Measurements from ENCODE around the gene SFSWAP. TPM values are rescaled to one million over a fixed set of nuclear protein-coding genes. Genes with fewer than 3 reads are reported as not detected.
"Not testable (repeated sequence)": the region's sequence is repeated elsewhere in the genome, so short reads cannot be mapped to it uniquely, and the experiment has no call there.

Gene SFSWAP
- total and polyA plus RNA-seq, 10 donors, result 19.5 to 74.4 (median 58.8) TPM

DNA sequence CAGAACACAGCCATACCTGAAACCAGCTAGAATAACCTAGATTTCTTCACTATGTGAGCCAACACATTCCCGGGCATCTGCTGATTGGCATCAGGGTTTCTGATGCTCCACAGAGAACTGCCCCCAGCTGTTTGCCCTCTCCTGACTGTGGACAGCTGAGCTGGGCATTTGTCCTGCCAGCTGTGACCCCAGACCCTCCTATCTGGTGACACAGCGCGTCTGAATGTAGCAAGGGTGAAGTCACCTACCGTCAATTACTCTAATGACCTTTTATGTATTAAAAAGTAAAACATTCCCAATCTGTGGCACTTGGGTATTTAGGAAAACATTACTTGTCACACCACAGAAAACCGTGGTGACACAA, 29.7 kb upstream of the SFSWAP start:
- intact Hi-C loops (cut with DNase I; ENCODE audit: low total_unique reads), result no loop called here
- 78 to 88% (median 83%) methylated on average over 5 of the region's 5 CpGs for whole genome bisulfite sequencing, 5 donors
- Histone ChIP-seq H3K4me3 (no peak overlapping the region), H3K4me1 (peaks cover 0 to 15% (median 0%) of the 10 kb centered on the region in 6 donors), H3K27ac (no peak overlapping the region), H3K27me3 (replicated peaks in 1 of 7) (peaks cover 0 to 24% (median 0%) of the 10 kb centered on the region in 7 donors), H3K9me3 (no peaks in the 10 kb centered on the region), H3K36me3 (no peaks in the 10 kb centered on the region)
- TF ChIP-seq, protein P1, sequence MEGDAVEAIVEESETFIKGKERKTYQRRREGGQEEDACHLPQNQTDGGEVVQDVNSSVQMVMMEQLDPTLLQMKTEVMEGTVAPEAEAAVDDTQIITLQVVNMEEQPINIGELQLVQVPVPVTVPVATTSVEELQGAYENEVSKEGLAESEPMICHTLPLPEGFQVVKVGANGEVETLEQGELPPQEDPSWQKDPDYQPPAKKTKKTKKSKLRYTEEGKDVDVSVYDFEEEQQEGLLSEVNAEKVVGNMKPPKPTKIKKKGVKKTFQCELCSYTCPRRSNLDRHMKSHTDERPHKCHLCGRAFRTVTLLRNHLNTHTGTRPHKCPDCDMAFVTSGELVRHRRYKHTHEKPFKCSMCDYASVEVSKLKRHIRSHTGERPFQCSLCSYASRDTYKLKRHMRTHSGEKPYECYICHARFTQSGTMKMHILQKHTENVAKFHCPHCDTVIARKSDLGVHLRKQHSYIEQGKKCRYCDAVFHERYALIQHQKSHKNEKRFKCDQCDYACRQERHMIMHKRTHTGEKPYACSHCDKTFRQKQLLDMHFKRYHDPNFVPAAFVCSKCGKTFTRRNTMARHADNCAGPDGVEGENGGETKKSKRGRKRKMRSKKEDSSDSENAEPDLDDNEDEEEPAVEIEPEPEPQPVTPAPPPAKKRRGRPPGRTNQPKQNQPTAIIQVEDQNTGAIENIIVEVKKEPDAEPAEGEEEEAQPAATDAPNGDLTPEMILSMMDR (IDR thresholded peaks at IDR 0.05 in 8 of 11, conservative IDR thresholded peaks at IDR 0.05 in 3 of 11), result no peak
- TF ChIP-seq POLR2A (IDR thresholded peaks at IDR 0.05) (no peak), POLR2AphosphoS5 (IDR thresholded peaks at IDR 0.05) (no peak)
- DNase-seq, result peak; percentile 44

DNA sequence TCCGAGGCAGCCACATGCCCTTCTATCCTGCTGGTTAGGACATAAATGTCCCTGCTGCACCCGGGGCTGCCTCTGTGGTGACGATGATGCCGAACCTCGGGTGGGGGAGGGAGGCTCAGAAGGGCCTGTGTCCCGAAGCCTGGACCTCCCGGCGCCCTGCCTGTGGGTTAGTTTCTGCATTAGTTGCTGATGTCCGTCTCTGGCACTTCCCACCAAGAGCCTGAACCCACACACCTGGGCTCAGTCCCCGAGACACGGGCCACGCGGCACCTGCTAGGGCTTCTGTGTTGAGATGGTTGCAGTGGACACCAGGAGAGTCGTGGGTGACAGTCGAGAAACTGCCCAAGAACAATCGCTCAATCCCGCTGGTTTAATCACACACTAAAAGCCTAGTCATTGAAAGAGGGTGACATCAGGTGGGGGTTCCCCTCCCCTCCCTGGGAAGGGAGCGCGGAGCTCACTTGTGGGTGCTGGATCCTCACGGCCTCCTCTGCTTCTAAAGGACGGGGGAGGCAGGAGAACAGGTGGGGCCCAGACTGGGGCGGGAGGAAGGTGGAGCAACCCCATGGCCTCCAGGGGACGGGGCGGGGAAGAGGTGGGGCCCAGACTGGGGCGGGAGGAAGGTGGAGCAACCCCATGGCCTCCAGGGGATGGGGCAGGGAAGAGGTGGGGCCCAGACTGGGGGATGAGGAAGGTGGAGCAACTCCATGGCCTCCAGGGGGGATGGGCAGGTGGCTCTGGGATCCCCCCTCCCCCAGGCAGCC, 29.0 kb upstream of the SFSWAP start:
- peak; percentile 92 for DNase-seq

GRCh38 chr12:131682510-131682895, 28.4 kb upstream of the SFSWAP start:
- peak; percentile 74 for DNase-seq
- Histone ChIP-seq H3K4me3 (peak overlapping the region in 1 of 8 donors; percentile 51), H3K36me3 (no peaks in the 10 kb centered on the region), H3K27ac (peak overlapping the region in 2 of 8 donors; percentile 42 to 50), H3K4me1 (peaks cover 0 to 15% (median 0%) of the 10 kb centered on the region in 6 donors), H3K9me3 (no peaks in the 10 kb centered on the region), H3K27me3 (replicated peaks in 1 of 7) (peaks cover 0 to 21% (median 0%) of the 10 kb centered on the region in 7 donors)
- TF ChIP-seq POLR2AphosphoS5 (IDR thresholded peaks at IDR 0.05) (no peak), POLR2A (IDR thresholded peaks at IDR 0.05) (no peak)
- TF ChIP-seq, protein P1 (IDR thresholded peaks at IDR 0.05 in 8 of 11, conservative IDR thresholded peaks at IDR 0.05 in 3 of 11), result no peak
- WGBS, 5 donors, result 15 to 37% (median 25%) methylated on average over 9 to 10 of the region's 10 CpGs
- intact Hi-C loops (cut with DNase I; ENCODE audit: low total_unique reads), result no loop called here

More for the DNA sequence above, 29.0 kb upstream of the SFSWAP start:
- H3K9me3 ChIP-seq; intact Hi-C loops (cut with DNase I; ENCODE audit: low total_unique reads); H3K36me3 ChIP-seq: not testable (repeated sequence)
- H3K27ac ChIP-seq, result peak overlapping the region in 2 of 8 donors; percentile 42 to 50
- 14 to 51% (median 28%) methylated on average over 19 to 25 of the region's 25 CpGs for WGBS, 5 donors
- H3K4me3 ChIP-seq, result peak overlapping the region in 2 of 8 donors; percentile 20 to 51
- peaks cover 0 to 15% (median 0%) of the 10 kb centered on the region in 6 donors for H3K4me1 ChIP-seq
- peaks cover 0 to 24% (median 0%) of the 10 kb centered on the region in 7 donors for H3K27me3 ChIP-seq (replicated peaks in 1 of 7)

- 77 to 85% (median 82%) methylated on average over 14 to 17 of the region's 17 CpGs for WGBS, 5 donors
- Histone ChIP-seq H3K4me1 (peaks cover 0 to 15% (median 0%) of the 10 kb centered on the region in 6 donors), H3K27me3 (replicated peaks in 1 of 7) (peaks cover 0 to 14% (median 0%) of the 10 kb centered on the region in 7 donors), H3K36me3 (no peaks in the 10 kb centered on the region), H3K9me3 (no peaks in the 10 kb centered on the region), H3K27ac (no peak overlapping the region), H3K4me3 (no peak overlapping the region)
- DNase-seq, result peak; percentile 59
- intact Hi-C loops (cut with DNase I; ENCODE audit: low total_unique reads), result no loop called here
- TF ChIP-seq POLR2AphosphoS5 (IDR thresholded peaks at IDR 0.05), result no peak
- TF ChIP-seq, protein P1 (IDR thresholded peaks at IDR 0.05 in 8 of 11, conservative IDR thresholded peaks at IDR 0.05 in 3 of 11), result no peak
- no peak for TF ChIP-seq POLR2A (IDR thresholded peaks at IDR 0.05)
Observed at GRCh38 chr12:131683266-131684014, 27.4 kb upstream of the SFSWAP start.

Measured in spleen (tissue), 11 donors.